Measurements from ENCODE around the gene ARHGAP1.

ARHGAP1 gene

GRCh38 chr11:46649180-46649738 is 51.2 kb downstream of the ARHGAP1 start:
- H3K4me3 ChIP-seq (ENCODE audit: low read depth, low read length) = no peak overlapping the region
- no peak for TF ChIP-seq CTCF (IDR thresholded peaks at IDR 0.05; ENCODE audit: control insufficient read depth, extremely low read depth, insufficient read depth)
- DNase-seq (ENCODE audit: low read depth) = peak; percentile 50

GRCh38 chr11:46643986-46644385 is 56.4 kb downstream of the ARHGAP1 start:
- no peak overlapping the region for H3K4me3 ChIP-seq (ENCODE audit: low read depth, low read length)
- DNase-seq (ENCODE audit: low read depth) = no peak
- TF ChIP-seq CTCF (IDR thresholded peaks at IDR 0.05; ENCODE audit: control insufficient read depth, extremely low read depth, insufficient read depth) = no peak

- no peak for DNase-seq (ENCODE audit: low read depth)
Measured at GRCh38 chr11:46643531-46643930, 56.9 kb downstream of the ARHGAP1 start.

GRCh38 chr11:46642627-46643335 is 57.6 kb downstream of the ARHGAP1 start:
- DNase-seq (ENCODE audit: low read depth) = no peak
- H3K4me3 ChIP-seq (ENCODE audit: low read depth, low read length) = no peak overlapping the region
- no peak for TF ChIP-seq CTCF (IDR thresholded peaks at IDR 0.05; ENCODE audit: control insufficient read depth, extremely low read depth, insufficient read depth)

More at GRCh38 chr11:46643531-46643930, 56.9 kb downstream of the ARHGAP1 start:
- H3K4me3 ChIP-seq (ENCODE audit: low read depth, low read length) = no peak overlapping the region
- TF ChIP-seq CTCF (IDR thresholded peaks at IDR 0.05; ENCODE audit: control insufficient read depth, extremely low read depth, insufficient read depth) = no peak

- DNase-seq (ENCODE audit: low read depth) = no peak
- no peak for TF ChIP-seq CTCF (IDR thresholded peaks at IDR 0.05; ENCODE audit: control insufficient read depth, extremely low read depth, insufficient read depth)
- no peak overlapping the region for H3K4me3 ChIP-seq (ENCODE audit: low read depth, low read length)
Measured at GRCh38 chr11:46641639-46642038, 58.8 kb downstream of the ARHGAP1 start.

GRCh38 chr11:46640036-46640788 is 60.2 kb downstream of the ARHGAP1 start:
- no peak overlapping the region for H3K4me3 ChIP-seq (ENCODE audit: low read depth, low read length)
- no peak for TF ChIP-seq CTCF (IDR thresholded peaks at IDR 0.05; ENCODE audit: control insufficient read depth, extremely low read depth, insufficient read depth)
- DNase-seq (ENCODE audit: low read depth) = no peak

All from LNCaP clone FGC (cell line).